GM19467 (cell line): Measurements from ENCODE around the gene CTCF.

Experiments
- ATAC-seq: cut with Tn5 transposase; IDR thresholded peaks from one replicate; pipeline ENCODE4 v1.9.1; 2021; ENCODE audit warnings: mild to moderate bottlenecking, moderate library complexity; ENCODE audit not compliant: unreplicated experiment

Gene CTCF

GRCh38 chr16:67651039-67651438, 88.7 kb downstream of the CTCF start:
- no peak for ATAC-seq

GRCh38 chr16:67651847-67652246, 89.5 kb downstream of the CTCF start:
- no peak for ATAC-seq

- ATAC-seq: no peak
These were observed 90.3 kb downstream of the CTCF start for GRCh38 chr16:67652578-67653127.

DNA sequence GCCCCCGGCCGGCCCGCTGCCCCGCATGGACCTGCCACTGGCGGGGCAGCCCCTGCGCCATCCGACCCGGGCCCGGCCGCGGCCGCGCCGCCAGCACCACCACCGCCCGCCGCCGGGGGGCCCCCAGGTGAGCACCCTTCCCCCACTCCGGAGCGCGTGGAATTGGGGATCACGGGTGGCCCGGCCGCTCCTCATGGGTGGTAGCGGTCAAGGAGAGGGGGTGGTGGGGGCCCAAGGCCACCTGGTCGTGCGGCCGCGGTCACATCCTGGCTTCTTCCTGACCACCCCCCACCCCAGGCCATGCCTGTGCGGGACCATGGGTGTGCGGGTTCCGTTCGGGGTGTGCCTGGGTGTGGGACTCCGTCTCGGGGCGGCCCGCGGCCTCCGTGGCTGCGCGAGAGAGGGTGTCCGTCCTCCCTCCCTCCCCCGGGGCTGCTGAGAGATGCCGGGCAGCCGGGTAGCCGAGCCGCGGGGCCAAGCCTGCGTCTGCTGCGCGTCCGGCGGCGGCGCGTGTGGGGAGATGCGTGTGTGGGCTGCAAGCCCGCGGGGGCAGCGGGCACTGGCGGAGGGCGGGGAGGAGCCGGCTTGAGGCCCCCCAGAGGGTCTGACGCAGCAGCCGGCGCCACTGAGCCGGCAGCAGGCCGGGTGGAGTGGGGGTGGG, 90.9 kb downstream of the CTCF start:
- ATAC-seq: no peak

GRCh38 chr16:67653789-67654402, 91.6 kb downstream of the CTCF start:
- ATAC-seq: no peak

- no peak for ATAC-seq
These were observed 92.1 kb downstream of the CTCF start for GRCh38 chr16:67654403-67654911.

- no peak for ATAC-seq
These were observed 93.0 kb downstream of the CTCF start for GRCh38 chr16:67655363-67655762.

DNA sequence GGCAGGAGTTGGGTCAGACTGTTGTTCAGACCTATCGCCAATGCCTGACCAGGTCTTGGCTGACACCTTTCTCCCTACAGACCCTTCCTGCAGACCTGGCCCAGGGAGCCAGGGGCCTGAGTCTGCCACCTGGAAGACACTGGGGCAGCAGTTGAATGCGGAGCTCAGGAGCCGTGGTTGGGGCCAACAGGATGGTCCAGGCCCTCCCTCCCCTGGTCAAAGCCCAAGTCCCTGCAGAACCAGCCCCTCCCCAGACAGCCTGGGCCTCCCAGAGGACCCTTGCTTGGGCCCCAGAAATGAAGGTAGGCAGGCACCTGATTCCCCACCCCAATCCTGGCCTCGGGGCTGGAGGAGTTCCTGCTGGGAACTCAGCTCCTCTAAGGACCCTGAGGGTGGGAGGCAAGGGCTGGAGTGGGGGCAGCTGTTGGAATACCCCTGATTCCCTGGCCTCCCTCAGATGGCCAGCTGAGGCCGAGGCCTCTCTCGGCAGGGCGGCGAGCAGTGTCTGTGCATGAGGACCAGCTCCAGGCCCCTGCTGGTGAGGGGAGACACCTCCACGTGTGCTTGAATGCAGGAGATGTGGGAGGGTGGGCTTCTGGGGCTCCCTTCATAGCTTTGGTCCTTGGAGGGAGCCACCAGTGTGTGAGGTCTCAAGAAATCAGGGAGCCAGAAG, 94.2 kb downstream of the CTCF start:
- ATAC-seq: no peak

DNA sequence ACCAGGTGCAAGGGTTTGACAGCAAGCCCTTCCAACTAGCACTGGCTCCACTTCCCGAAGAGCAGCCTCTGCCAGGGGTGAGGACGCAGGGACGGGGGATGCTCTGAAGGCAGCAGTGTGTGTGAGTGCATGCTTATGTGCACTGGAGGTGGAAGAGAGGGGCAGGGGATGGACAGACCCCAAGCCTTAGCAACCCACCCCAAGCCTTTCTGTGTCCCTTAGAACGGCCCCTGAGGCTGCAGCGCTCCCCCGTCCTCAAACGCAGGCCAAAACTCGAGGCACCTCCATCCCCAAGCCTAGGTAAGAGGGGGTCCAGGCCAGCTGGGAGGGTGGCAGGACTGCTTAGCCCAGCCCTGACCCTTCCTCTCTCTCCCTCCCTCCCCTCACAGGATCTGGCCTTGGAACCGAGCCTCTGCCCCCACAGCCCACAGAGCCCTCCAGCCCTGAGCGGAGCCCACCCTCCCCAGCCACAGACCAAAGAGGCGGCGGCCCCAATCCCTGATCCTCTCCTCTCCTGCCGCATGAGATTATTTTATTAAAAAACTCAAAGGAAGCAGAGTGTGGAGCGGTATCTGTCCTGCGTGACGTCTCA, 94.8 kb downstream of the CTCF start:
- ATAC-seq: no peak

DNA sequence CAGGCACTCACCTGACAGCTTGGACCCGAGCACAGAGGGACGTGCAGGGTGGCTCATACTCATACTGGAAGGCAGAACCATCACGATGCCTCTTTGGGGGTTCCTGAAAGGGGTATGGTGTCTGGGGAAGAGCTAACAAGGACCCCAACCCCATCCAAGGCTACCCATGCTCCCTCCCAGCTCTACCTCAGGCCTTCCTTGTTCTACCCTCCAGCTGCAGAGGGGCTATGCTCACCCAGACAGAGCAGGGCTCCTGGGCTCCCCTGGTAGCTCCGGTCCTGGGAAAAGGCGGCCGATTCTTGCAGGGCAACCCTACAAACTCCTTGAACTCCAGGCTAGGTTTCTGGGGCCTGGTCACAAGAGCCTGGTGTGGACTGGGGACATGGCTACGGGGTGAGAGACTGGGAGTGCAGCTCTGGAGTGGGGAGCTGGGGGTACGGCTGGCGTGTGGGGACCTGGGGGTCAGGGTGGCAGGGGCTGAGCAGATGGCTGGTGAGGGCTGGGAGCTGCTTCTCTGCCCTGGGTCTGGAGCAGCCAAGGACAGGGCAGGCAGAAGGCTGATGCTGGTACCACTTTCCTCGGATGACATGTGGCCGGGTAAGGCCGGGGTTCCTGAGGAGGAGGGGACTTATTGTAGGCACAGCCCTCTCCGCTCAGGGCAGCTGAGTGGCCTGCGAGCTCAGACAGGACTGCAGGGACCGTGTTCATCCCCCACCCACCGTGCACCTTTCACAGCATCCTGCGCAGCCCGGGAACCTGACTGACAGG, 95.6 kb downstream of the CTCF start:
- ATAC-seq: no peak

DNA sequence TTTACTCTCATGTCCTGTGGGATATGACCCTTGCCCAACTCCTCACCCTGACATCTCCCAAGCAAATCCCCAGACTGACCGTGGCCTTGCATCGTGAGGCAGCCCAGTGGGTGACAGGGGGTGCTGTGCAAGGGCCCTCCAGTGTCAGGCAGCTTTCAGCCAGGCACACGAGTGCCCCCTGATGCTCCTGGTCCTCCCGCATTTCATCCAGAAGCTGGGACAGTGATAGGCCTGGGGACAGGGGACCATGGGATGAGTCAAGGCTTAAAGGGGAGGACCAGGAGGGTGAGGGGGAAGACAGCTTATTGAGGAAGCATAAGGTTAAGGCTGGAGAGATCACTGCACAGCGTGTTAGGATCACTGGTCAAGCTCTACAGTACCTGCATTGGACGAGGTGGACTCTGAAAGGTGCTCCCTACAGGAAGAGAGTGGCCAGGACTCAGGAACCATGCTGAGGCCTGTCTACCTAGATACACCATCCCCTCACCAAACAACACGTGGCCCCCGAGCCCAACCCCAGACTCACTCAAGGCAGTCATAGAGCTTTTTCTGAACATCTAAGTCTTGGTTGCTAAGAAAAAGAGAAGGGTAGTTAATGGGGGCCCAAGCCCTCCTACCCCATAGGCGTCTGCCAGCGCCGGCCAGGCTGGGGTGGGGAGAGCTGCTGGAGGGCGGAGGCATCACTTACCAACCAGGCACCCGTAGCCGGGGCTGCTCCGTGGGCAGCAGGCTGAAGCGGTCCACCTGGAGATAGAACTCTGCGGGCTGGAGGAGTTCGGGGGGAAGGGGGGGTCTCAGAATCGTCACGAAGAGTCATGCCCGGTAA, 96.7 kb downstream of the CTCF start:
- no peak for ATAC-seq

GRCh38 chr16:67659675-67660563, 97.6 kb downstream of the CTCF start, which contains the start of gene ACD:
ACD (minus strand) TSS chr16:67660260; CDS start chr16:67660220, 40 bp downstream.
- ATAC-seq: peak; percentile 41

DNA sequence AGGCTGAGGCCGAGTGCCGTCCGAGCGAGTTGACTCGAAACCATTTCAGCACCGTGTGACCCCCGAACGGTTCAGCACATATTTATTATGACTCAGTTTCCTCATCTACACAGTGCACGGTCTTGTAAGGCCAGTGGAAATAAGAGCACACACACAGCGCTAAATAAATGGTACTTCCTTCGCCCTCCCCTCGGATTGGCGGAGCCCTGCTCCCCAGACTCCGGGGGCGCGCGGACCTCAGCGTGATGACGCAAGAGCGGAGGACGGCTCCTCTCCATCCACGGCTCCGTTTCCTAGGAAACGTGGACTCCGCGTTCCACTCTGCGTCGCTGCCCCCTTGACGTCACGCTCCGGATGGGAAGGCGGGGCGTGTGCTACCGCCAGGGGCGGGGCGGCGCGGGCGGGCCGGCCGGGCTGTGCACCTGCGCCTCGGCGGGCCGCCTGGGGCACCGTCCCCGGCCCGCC, 98.3 kb downstream of the CTCF start, which contains the start of gene PARD6A:
TSS of gene PARD6A (plus strand) at position 397 of the 465 bp plus-strand sequence. CDS start 79 bp downstream, outside the sequence.
- ATAC-seq: peak; percentile 68

- no peak for ATAC-seq
These were observed 98.9 kb downstream of the CTCF start for GRCh38 chr16:67661101-67661761.

DNA sequence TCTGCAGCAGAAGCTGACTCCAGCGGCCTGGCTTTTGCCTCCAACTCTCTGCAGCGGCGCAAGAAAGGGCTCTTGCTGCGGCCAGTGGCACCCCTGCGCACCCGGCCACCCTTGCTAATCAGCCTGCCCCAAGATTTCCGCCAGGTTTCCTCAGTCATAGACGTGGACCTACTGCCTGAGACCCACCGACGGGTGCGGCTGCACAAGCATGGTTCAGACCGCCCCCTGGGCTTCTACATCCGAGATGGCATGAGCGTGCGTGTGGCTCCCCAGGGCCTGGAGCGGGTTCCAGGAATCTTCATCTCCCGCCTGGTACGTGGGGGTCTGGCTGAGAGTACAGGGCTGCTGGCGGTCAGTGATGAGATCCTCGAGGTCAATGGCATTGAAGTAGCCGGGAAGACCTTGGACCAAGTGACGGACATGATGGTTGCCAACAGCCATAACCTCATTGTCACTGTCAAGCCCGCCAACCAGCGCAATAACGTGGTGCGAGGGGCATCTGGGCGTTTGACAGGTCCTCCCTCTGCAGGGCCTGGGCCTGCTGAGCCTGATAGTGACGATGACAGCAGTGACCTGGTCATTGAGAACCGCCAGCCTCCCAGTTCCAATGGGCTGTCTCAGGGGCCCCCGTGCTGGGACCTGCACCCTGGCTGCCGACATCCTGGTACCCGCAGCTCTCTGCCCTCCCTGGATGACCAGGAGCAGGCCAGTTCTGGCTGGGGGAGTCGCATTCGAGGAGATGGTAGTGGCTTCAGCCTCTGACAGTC, 99.7 kb downstream of the CTCF start:
- no peak for ATAC-seq

- no peak for ATAC-seq
These were observed 100.3 kb downstream of the CTCF start for GRCh38 chr16:67662653-67663010.
